Measurements from ENCODE around the gene SH2B2.

The SH2B2 gene

DNA sequence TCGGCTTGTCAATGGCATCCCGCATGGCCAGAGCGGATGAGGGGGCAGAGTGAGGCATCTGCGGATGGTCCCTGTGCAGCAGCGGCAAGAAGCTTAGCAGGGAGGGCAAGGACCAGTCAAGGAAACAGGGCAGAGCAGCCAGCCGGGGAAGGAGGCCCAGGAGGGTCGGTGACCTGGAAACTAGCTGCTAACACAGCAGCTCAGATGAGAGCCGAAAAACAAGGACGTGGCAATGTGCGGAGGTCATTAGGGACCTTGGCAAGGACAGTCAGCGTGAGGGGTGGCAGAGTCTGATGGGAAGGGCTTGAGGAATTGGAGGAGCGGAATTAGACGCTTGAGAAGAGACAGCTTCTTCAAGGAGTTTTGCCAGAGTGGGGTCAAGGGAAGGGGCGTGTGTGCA is 20.1 kb upstream of the SH2B2 start:
- DNase-seq (ENCODE audit: low read depth) = no peak

DNA sequence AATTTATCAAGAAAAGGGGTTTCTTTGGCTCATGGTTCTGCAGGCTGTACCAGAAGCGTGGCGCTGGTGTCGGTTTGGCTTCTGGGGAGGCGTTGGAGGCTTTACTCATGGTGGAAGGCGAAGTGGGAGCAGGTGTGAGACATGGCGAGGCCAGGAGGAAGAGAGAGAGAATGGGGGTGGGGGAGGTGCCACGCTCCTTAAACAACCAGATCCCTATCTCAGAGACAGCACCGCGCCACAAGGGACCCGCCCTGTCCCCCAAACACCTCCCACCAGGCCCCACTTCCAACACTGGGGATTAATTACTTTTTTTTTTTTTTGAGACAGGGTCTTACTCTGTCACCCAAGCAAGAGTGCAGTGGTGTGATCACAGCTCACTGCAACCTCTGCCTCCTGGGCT is 18.0 kb upstream of the SH2B2 start:
- no peak for DNase-seq (ENCODE audit: low read depth)

- DNase-seq (ENCODE audit: low read depth) = no peak
Observed at GRCh38 chr7:102270178-102270887, 16.3 kb upstream of the SH2B2 start.

DNA sequence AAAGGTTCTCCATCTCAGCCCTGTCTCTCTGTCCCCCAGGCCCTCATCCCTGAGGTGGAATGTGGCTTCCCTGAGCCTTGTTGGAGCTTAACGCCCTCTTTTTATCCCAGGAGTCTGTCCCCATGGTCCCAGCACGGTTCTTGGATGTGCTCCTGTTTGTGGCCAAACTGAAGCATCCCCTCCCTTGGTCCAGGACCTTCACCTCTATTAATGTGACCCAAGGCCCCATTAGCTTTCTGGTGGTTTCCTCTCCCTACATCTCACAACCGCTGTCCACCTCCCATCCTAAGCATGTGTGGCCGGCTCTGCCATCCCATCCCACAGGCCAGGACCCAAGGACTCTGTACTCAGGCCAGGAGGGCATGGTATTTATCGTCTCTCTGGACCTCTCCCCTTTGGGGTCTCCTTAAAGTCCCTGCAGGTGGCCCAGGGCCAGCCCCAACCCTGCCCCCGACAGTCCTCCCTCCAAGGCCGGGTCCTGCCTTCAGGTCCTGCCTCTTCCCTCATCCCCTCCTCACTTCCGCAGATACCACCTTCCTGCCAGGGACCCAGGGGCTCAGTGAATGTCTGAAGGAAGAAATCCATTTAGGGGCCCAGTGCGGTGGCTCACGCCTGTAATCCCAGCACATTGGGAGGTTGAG is 15.4 kb upstream of the SH2B2 start:
- no peak for DNase-seq (ENCODE audit: low read depth)

GRCh38 chr7:102272075-102272916 is 14.4 kb upstream of the SH2B2 start:
- peak; percentile 66 for DNase-seq (ENCODE audit: low read depth)

DNA sequence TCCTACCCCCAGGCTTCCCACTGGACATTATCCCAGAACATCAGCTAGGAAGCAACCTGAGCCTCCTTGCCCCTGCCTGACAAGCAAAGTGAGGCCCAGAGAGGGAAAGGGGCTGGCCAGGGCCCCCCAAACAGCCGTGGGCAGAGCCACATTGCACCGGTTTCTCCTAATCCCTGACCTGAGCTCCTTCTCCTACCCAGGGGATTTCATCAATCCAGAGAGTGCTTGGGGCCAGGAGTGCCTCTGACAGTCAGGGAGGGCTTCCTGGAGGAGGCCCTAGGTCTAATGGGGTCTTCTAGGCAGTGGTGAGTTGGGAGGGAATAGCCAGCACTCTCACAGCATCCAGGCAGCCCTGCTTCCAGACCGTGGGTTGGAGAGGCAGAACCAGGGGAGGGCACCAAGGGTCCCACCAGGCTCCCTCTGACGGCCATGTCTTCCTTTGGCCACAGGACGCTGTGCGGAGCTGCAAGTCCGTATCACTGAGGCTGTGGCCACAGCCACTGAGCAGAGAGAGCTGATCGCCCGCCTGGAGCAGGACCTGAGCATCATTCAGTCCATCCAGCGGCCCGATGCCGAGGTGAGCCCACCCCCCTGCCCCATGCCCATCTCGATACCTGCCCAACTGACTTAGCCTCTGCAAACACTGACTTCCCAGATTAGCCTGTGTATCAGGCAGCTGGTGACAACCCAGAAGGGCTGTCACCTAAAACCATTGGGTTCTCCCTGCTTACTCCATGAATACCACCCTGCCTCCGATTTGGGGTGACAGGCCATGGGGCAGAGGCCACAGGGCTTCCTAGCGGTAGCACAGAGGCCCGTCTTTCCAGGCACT is 13.5 kb upstream of the SH2B2 start:
- no peak for DNase-seq (ENCODE audit: low read depth)

DNA sequence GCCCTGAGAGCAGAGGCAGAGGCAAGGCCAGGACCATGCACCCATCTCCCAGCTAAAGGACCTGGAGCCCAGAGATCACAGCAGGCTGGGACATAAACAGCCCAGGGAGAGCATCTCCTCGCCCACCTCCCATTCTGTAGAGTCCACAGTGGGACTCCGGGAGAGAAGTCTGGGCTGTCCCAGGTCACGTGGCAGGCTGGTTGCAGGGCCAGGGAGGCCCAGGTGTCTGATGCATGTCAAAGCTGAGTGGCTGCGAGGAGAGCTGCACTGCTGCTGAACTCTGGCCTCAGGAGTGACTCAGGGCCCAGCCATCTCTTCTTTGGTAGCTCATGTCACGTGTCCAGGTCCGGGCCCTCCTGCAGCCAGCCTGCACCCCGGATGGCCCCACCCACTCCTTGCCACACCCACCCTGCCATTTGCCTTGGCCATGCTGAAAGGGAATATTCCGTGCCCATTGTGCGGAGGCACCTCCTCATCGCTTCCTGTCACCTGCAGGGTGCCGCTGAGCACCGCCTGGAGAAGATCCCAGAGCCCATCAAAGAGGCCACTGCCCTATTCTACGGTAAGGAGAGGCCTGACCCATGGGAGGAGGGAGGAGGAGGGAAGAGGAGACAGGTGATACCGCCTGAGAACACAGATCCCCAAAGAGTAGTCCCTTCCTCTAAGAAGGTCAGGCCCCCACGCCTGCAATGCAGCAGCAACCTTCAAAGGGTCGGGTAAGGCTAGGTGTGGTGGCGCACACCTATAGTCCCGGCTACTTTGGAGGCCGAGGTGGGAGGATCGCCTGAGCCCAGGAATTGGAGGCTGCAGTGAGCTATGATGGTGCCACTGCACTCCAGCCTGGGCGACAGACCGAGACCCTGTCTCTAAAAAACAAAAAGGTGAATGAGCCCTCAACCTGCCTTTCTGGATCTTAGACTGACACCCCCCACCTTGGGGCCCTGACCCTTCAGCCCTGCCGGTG is 12.6 kb upstream of the SH2B2 start:
- no peak for DNase-seq (ENCODE audit: low read depth)

- DNase-seq (ENCODE audit: low read depth) = no peak
Observed at GRCh38 chr7:102275123-102275703, 11.5 kb upstream of the SH2B2 start.

- DNase-seq (ENCODE audit: low read depth) = no peak
Observed at GRCh38 chr7:102277901-102278300, 8.8 kb upstream of the SH2B2 start.

- peak; percentile 40 for DNase-seq (ENCODE audit: low read depth)
Observed at GRCh38 chr7:102279537-102280400, 6.9 kb upstream of the SH2B2 start.

DNA sequence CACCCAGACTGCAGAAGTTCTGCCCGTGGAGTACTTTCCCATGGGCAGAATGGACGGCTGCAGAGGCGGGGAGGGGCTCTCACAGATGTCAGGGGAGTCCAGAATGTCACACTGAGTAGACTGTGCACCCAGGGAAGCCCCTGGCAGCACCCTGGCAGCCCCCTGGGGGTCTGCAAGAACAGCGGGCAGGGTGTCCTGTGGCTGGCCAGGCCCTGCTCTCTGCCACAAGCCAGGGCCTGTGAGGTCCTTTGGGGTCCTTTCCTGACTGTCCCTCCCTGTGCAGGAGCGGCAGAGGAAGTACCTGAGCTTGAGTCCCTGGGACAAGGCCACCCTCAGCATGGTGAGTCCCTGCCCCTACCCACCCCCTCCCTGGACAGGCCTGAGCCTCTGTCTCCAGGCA is 6.1 kb upstream of the SH2B2 start:
- no peak for DNase-seq (ENCODE audit: low read depth)

DNA sequence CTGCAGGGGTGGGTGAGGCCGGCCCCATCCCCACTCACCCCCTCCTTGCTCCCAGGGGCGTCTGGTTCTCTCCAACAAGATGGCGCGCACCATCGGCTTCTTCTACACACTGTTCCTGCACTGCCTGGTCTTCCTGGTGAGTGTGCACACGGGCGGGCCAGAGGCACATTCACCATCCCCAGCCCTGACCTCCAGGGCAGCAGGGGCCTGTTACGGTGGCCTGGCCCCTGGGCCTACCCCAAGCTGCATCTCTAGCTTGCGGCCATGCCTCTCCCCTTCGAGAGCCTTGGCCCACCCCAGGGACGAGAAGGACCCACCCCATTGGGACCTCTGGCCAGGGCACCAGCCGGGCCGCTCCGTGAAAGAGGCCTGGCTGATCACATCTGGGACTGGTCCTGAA is 4.9 kb upstream of the SH2B2 start:
- DNase-seq (ENCODE audit: low read depth) = no peak

- DNase-seq (ENCODE audit: low read depth) = no peak
Observed at GRCh38 chr7:102282465-102283362, 4.0 kb upstream of the SH2B2 start.

DNA sequence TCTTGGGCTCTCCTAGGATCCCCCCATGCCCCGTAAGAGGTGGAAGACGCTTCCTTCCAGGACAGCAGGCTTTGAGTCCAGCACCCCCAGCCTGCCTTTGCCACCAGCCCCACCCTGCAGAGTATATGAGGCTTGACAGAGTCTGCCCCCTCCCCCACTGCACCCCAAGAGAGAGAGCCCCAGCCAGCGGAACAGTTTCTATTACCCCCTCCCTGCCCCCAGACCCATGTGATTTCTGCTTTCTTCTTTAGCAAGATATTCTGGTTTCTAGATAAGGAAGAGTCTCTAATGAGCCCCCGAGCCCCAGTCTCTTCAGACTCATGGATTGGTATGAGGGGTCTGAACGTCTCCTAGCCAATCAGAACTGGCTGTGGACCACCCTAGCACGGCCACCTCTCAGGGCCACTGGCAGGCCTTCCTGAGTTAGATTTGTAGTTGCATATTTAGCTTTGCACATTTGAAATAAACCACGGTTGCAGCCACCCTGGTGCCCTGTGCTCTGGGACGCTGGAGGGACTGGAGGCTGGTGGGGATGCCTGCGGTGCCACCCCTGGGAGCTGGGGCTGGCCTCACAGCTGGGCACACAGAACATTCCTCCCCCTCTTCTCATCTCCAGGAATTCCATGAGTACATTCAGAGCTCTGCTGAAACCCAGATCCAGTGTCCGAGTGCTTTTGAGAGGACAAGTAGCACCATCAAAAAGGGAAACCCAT is 3.0 kb upstream of the SH2B2 start:
- no peak for DNase-seq (ENCODE audit: low read depth)

GRCh38 chr7:102284399-102284798 is 2.3 kb upstream of the SH2B2 start:
- no peak for DNase-seq (ENCODE audit: low read depth)

DNA sequence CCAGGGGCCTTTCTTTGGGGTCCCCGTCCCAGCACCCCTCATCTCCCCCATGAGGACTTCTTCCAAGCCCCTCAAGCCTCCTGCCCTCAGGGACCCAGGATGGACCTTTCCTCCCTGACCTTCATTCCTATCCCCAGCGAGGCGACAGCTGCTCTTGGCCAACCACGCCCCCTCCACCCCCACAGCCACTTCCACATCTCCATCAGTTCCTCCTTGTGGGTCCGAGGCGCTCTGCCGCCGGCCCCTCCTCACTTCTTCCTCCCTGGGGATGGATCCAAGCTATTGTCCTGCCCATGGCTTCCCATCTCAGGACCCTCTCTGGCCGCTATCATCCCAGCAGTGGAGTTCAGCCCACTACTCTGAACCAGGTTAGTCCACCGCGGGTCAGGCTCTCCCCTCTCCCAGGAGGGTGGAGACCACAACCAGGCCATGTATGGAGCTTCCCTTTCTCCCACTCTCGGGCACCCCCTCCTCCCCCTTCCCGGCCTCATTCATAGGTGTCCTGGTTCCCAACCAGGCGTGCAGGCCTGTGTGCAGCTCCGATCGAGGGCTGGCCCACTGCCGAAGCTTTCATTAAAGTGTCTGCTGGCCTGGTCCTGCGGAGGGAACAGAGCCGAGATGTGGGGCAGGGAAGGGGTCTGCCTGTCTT is 1.7 kb upstream of the SH2B2 start:
- no peak for DNase-seq (ENCODE audit: low read depth)

- no peak for DNase-seq (ENCODE audit: low read depth)
Observed at GRCh38 chr7:102285540-102286236, 980 bp upstream of the SH2B2 start.
